Measurements from ENCODE around the gene GRID1. TPM values are rescaled to one million over a fixed set of nuclear protein-coding genes. Genes with fewer than 3 reads are reported as not detected.

The GRID1 gene
- polyA plus RNA-seq, 1 donor (not counting 4 experiments of a cell fraction or from before 2014, with no cell fraction given) = 0.01 TPM

GRCh38 chr10:86314616-86315548 lies 51.7 kb downstream of the GRID1 start:
- Histone ChIP-seq H3K27me3 (ENCODE audit: control insufficient read depth, extremely low read depth, insufficient read depth, low read length) (no peaks in the 10 kb centered on the region), H3K27ac (ENCODE audit: control insufficient read depth, insufficient read depth, low read length) (no peak overlapping the region), H3K4me3 (ENCODE audit: control insufficient read depth in 2 of 3, extremely low read depth in 1 of 3, insufficient read depth in 2 of 3, low read depth in 1 of 3, low read length in 3 of 3) (no peak overlapping the region), H3K36me3 (ENCODE audit: control insufficient read depth in 2 of 2, extremely low read depth in 1 of 2, insufficient read depth in 2 of 2, low read length in 2 of 2) (no peaks in the 10 kb centered on the region), H3K9ac (ENCODE audit: control insufficient read depth, extremely low read depth, insufficient read depth, low read length) (no peak overlapping the region), H3K4me1 (ENCODE audit: control insufficient read depth, extremely low read depth, insufficient read depth, low read length) (no peaks in the 10 kb centered on the region), H4K20me1 (ENCODE audit: control insufficient read depth, extremely low read depth, insufficient read depth, low read length) (no peaks in the 10 kb centered on the region), H3K9me1 (ENCODE audit: control insufficient read depth, extremely low read depth, insufficient read depth, low read length) (no peaks in the 10 kb centered on the region), H3K4me2 (ENCODE audit: control insufficient read depth, extremely low read depth, insufficient read depth, low read depth, low read length) (no peak overlapping the region), H2AFZ (ENCODE audit: control insufficient read depth, low read length) (no peak overlapping the region), H3K9me3 (ENCODE audit: control insufficient read depth, low read depth, low read length) (no peaks in the 10 kb centered on the region), H3K79me2 (ENCODE audit: control insufficient read depth, insufficient read depth, low read length) (no peaks in the 10 kb centered on the region)
- dilution Hi-C loops (cut with MboI; ENCODE audit: extremely low pct_ligation_motif_present, low sequenced_read_pairs) = no loop called here
- no peak for DNase-seq (ENCODE audit: low read depth, low spot score)
- TF ChIP-seq EZH2 (IDR thresholded peaks at IDR 0.05; ENCODE audit: low read length) (no peak), CTCF (optimal IDR thresholded peaks at IDR 0.05 in 1 of 3, IDR thresholded peaks at IDR 0.05 in 1 of 3, conservative IDR thresholded peaks at IDR 0.05 in 1 of 3; ENCODE audit: extremely low read depth in 1 of 3, insufficient read depth in 2 of 3, low read length in 3 of 3) (no peak)
- FAIRE-seq = no peak

DNA sequence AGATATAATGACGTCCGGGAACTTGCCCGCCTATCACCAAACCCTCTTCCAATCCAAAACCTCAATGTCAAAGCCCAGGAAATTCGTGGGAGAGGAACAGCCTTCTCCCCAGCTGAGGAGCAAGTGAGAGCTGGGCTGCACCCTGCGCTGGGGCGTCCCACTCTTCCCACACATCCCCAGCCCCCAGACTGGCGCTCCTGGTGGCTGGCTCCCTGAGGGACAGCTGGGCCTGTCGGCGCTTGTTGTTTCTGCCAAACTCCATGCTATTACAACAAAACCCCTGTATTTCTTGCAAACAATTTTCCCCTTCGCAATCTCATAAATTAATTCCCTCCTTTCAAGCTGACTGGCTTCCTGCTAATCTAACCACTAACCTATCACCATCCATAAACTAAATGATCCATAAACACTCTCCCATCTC lies 53.0 kb downstream of the GRID1 start:
- FAIRE-seq (no peak), DNase-seq (ENCODE audit: low read depth, low spot score) (no peak)
- Histone ChIP-seq H3K9me3 (ENCODE audit: control insufficient read depth, low read depth, low read length) (no peaks in the 10 kb centered on the region), H3K9me1 (ENCODE audit: control insufficient read depth, extremely low read depth, insufficient read depth, low read length) (no peaks in the 10 kb centered on the region), H3K27me3 (ENCODE audit: control insufficient read depth, extremely low read depth, insufficient read depth, low read length) (no peaks in the 10 kb centered on the region), H3K27ac (ENCODE audit: control insufficient read depth, insufficient read depth, low read length) (no peak overlapping the region), H3K79me2 (ENCODE audit: control insufficient read depth, insufficient read depth, low read length) (no peaks in the 10 kb centered on the region), H3K4me3 (ENCODE audit: control insufficient read depth in 2 of 3, extremely low read depth in 1 of 3, insufficient read depth in 2 of 3, low read depth in 1 of 3, low read length in 3 of 3) (no peak overlapping the region), H3K36me3 (ENCODE audit: control insufficient read depth in 2 of 2, extremely low read depth in 1 of 2, insufficient read depth in 2 of 2, low read length in 2 of 2) (no peaks in the 10 kb centered on the region), H4K20me1 (ENCODE audit: control insufficient read depth, extremely low read depth, insufficient read depth, low read length) (no peaks in the 10 kb centered on the region), H3K4me2 (ENCODE audit: control insufficient read depth, extremely low read depth, insufficient read depth, low read depth, low read length) (no peak overlapping the region), H2AFZ (ENCODE audit: control insufficient read depth, low read length) (no peak overlapping the region), H3K9ac (ENCODE audit: control insufficient read depth, extremely low read depth, insufficient read depth, low read length) (no peak overlapping the region), H3K4me1 (ENCODE audit: control insufficient read depth, extremely low read depth, insufficient read depth, low read length) (no peaks in the 10 kb centered on the region)
- TF ChIP-seq CTCF (optimal IDR thresholded peaks at IDR 0.05 in 1 of 3, IDR thresholded peaks at IDR 0.05 in 1 of 3, conservative IDR thresholded peaks at IDR 0.05 in 1 of 3; ENCODE audit: extremely low read depth in 1 of 3, insufficient read depth in 2 of 3, low read length in 3 of 3) (no peak), EZH2 (IDR thresholded peaks at IDR 0.05; ENCODE audit: low read length) (no peak)
- dilution Hi-C loops (cut with MboI; ENCODE audit: extremely low pct_ligation_motif_present, low sequenced_read_pairs) = no loop called here
